Heart left ventricle (tissue), 16 donors: Measurements from ENCODE around the gene CCL4. TPM values are rescaled to one million over a fixed set of nuclear protein-coding genes. Genes with fewer than 3 reads are reported as not detected.
"Not testable (repeated sequence)": the region's sequence is repeated elsewhere in the genome, so short reads cannot be mapped to it uniquely, and the experiment has no call there.

ENCODE experiments used
- ATAC-seq, 4 donors: fragments of 200-7000 bp; cut with Tn5 transposase; one replicate each; pipeline ENCODE4 v1.9.1; 2020 to 2022; ENCODE audit warnings: moderate library complexity in 4 of 4, mild to moderate bottlenecking in 3 of 4, moderate number of reproducible peaks in 1 of 4
- DNase-seq, 5 donors: peaks; one replicate each; pipeline ENCODE4 v3.0.0-alpha.2; 2020
- H3K27ac ChIP-seq, 12 donors: fragments of 200-600 bp; sonication (generic) in 4 of 12; one replicate each; pipeline versions ENCODE4 v1.5.0 to v1.8.0; 2016 to 2022; ENCODE audit warnings: mild to moderate bottlenecking in 2 of 12
- H3K27me3 ChIP-seq, 9 donors: fragments of 200-600 bp; sonication (generic) in 2 of 9; one replicate each; pipeline versions ENCODE4 v1.5.1 to v1.8.0; 2016 to 2022; ENCODE audit warnings: mild to moderate bottlenecking in 3 of 9
- H3K36me3 ChIP-seq, 9 donors: fragments of 200-600 bp; sonication (generic) in 2 of 9; one replicate each; pipeline versions ENCODE4 v1.5.0 to v1.8.0; 2018 to 2022; ENCODE audit warnings: mild to moderate bottlenecking in 2 of 9
- H3K4me1 ChIP-seq, 12 donors: fragments of 200-600 bp; sonication (generic) in 4 of 12; one replicate each; pipeline versions ENCODE4 v1.5.0 to v1.8.0; 2016 to 2022; ENCODE audit warnings: mild to moderate bottlenecking in 3 of 12
- H3K4me3 ChIP-seq, 12 donors: fragments of 200-600 bp; sonication (generic) in 4 of 12; one replicate each; pipeline versions ENCODE4 v1.5.0 to v1.8.0; 2017 to 2022; ENCODE audit warnings: mild to moderate bottlenecking in 9 of 12, moderate library complexity in 4 of 12
- H3K9me3 ChIP-seq, 12 donors: fragments of 200-600 bp; sonication (generic) in 4 of 12; one replicate each; pipeline versions ENCODE4 v1.5.0 to v1.8.0; 2016 to 2022; ENCODE audit warnings: mild to moderate bottlenecking in 1 of 12
- CTCF ChIP-seq, 12 donors: fragments of 200-600 bp; sonication (generic) in 4 of 12; IDR thresholded peaks; one replicate each; pipeline versions ENCODE4 v1.5.0 to v1.8.0; 2018 to 2022; ENCODE audit warnings: antibody characterized with exemption in 12 of 12, mild to moderate bottlenecking in 5 of 12
- POLR2A ChIP-seq, 2 donors: fragments of 450-650 bp; IDR thresholded peaks; one replicate each; pipeline ENCODE4 v1.6.1; 2017; ENCODE audit warnings: antibody characterized with exemption in 2 of 2, mild to moderate bottlenecking in 2 of 2, moderate library complexity in 2 of 2
- WGBS, 4 donors: extraction: QIAGEN DNeasy Blood & Tissue Kit in 2 of 4; methylation state at CpG; one replicate each; pipeline versions ENCODE4 v1.1.5 to v1.1.7; 2013 to 2018; 5-methylcytosine and 5-hydroxymethylcytosine counted together
- intact Hi-C, 10 donors: fragments of 100-400 bp; cut with DNase I; formaldehyde crosslinking; loops; one replicate each; pipeline versions ENCODE4 v1.11.1 to v1.14.2; 2022
- polyA plus RNA-seq, 2 donors: library from polyadenylated mRNA; stranded (reverse); fragments of 200-250 nt; gene quantifications; one replicate each; pipeline ENCODE4 v1.2.3, GENCODE V29; 2013
- total RNA-seq, 9 donors: library from RNA; depleted of rRNA in 2 of 9; stranded (reverse); fragments of >200 nt in 2 of 9; fragmentation: NEBNext Ultra II Directional in 3 of 9; extraction: Animal tissue kit (Norgen Biotek cat#: 25700) in 3 of 9; gene quantifications; one replicate each; pipeline versions ENCODE4 v1.1.0 to v1.2.4, GENCODE V29; 2016 to 2023
- donor health status: ischemic (EF 13 %, LVEDD 7.1; RV severe dilation, severe dysfunction).
- donor health status: healthy with polysubstance abuse.
- donor health status: DM: no; HTN: yes; CAD: no.
- donor health status: DM: no; HTN: no; CAD: no.
- donor health status: ischemic (EF 25% LVEDD 6.9; RV normal size, moderate dysfunction).
- donor health status: ischemic (EF 25% LVEDD 5.7; RV mildly dilated, moderate dysfunction).
- donor health status: healthy.
- donor health status: DM: yes; HTN: yes; CAD: no.
- donor health status: ischemic (EF 35%, LVEDD 5.7; RV mildly dilated, moderate dysfunction).
- donor health status: nonischemic (EF 11% LVEDD 7.7; RV severe dilation, severe dysfunction).
- donor health status: DM: yes; HTN: yes; CAD: no.
- donor health status: PGD.
- donor health status: ischemic (EF 29% LVEDD 5.4; RV normal size, mild dysfunction).
- donor health status: nonischemic (EF 23%, LVEDD 6.1; RV moderate dilation, normal function).

CCL4 gene
- total and polyA plus RNA-seq, 11 donors, result 0.29 to 23.9 (median 1.1) TPM; not detected in 3

GRCh38 chr17:36086791-36087190 is 16.8 kb upstream of the CCL4 start:
- ATAC-seq (no peak), DNase-seq (no peak)
- TF ChIP-seq POLR2A (IDR thresholded peaks at IDR 0.05), result no peak
- no peak for TF ChIP-seq CTCF (IDR thresholded peaks at IDR 0.05)
- Histone ChIP-seq H3K9me3 (no peaks in the 10 kb centered on the region), H3K4me3 (no peak overlapping the region), H3K36me3 (no peaks in the 10 kb centered on the region), H3K4me1 (peaks cover 0 to 52% (median 0%) of the 10 kb centered on the region in 12 donors), H3K27me3 (peaks cover 0 to 8% (median 0%) of the 10 kb centered on the region in 9 donors), H3K27ac (no peak overlapping the region)
- 77 to 84% (median 79%) methylated on average over 1 of the region's 1 CpG for WGBS, 4 donors
- intact Hi-C loops, result no loop called here

GRCh38 chr17:36087471-36087870 is 16.2 kb upstream of the CCL4 start:
- H3K9me3 ChIP-seq, H3K27me3 ChIP-seq, H3K27ac ChIP-seq, intact Hi-C loops, H3K4me3 ChIP-seq, ATAC-seq, DNase-seq, H3K36me3 ChIP-seq: not testable (repeated sequence)
- 93 to 100% (median 100%) methylated on average over 1 to 3 of the region's 3 CpGs; no CpG with 5 or more reads in 1 of the 4 donors for WGBS, 4 donors
- H3K4me1 ChIP-seq, result peaks cover 0 to 50% (median 0%) of the 10 kb centered on the region in 12 donors

- 73 to 77% (median 74%) methylated on average over 10 of the region's 10 CpGs for WGBS, 4 donors
- H3K27me3 ChIP-seq, DNase-seq, ATAC-seq, H3K36me3 ChIP-seq, H3K9me3 ChIP-seq, intact Hi-C loops: not testable (repeated sequence)
- H3K4me1 ChIP-seq, result peaks cover 0 to 47% (median 0%) of the 10 kb centered on the region in 12 donors
- H3K4me3 ChIP-seq, result peak overlapping the region in 1 of 12 donors; percentile 38
- H3K27ac ChIP-seq, result peak overlapping the region in 1 of 12 donors; percentile 69
Measured at GRCh38 chr17:36087897-36088572, 15.6 kb upstream of the CCL4 start.

- H3K27me3 ChIP-seq, result peaks cover 0 to 8% (median 0%) of the 10 kb centered on the region in 9 donors
- 61 to 68% (median 65%) methylated on average over 14 of the region's 14 CpGs for WGBS, 4 donors
- H3K4me3 ChIP-seq, result peak overlapping the region in 1 of 12 donors; percentile 38
- peaks cover 0 to 47% (median 0%) of the 10 kb centered on the region in 12 donors for H3K4me1 ChIP-seq
- ATAC-seq (peak in 1 of 4 donors; percentile 37), DNase-seq (no peak)
- peak overlapping the region in 1 of 12 donors; percentile 69 for H3K27ac ChIP-seq
- no peaks in the 10 kb centered on the region for H3K9me3 ChIP-seq
- TF ChIP-seq POLR2A (IDR thresholded peaks at IDR 0.05) (no peak), CTCF (IDR thresholded peaks at IDR 0.05) (no peak)
- intact Hi-C loops, result no loop called here
- H3K36me3 ChIP-seq, result no peaks in the 10 kb centered on the region
Measured at GRCh38 chr17:36088670-36089338, 14.8 kb upstream of the CCL4 start.

GRCh38 chr17:36089339-36089865 is 14.2 kb upstream of the CCL4 start:
- Histone ChIP-seq H3K27me3 (peaks cover 0 to 8% (median 0%) of the 10 kb centered on the region in 9 donors), H3K36me3 (no peaks in the 10 kb centered on the region), H3K27ac (peak overlapping the region in 2 of 12 donors; percentile 8 to 69), H3K4me1 (peaks cover 0 to 47% (median 0%) of the 10 kb centered on the region in 12 donors), H3K9me3 (no peaks in the 10 kb centered on the region), H3K4me3 (peak overlapping the region in 1 of 12 donors; percentile 38)
- ATAC-seq (no peak), DNase-seq (no peak)
- 65 to 73% (median 68%) methylated on average over 4 of the region's 4 CpGs for WGBS, 4 donors
- intact Hi-C loops, result no loop called here
- TF ChIP-seq CTCF (IDR thresholded peaks at IDR 0.05), result no peak
- TF ChIP-seq POLR2A (IDR thresholded peaks at IDR 0.05), result no peak
